ENCODE results near the gene MPPED2.

The MPPED2 gene

DNA sequence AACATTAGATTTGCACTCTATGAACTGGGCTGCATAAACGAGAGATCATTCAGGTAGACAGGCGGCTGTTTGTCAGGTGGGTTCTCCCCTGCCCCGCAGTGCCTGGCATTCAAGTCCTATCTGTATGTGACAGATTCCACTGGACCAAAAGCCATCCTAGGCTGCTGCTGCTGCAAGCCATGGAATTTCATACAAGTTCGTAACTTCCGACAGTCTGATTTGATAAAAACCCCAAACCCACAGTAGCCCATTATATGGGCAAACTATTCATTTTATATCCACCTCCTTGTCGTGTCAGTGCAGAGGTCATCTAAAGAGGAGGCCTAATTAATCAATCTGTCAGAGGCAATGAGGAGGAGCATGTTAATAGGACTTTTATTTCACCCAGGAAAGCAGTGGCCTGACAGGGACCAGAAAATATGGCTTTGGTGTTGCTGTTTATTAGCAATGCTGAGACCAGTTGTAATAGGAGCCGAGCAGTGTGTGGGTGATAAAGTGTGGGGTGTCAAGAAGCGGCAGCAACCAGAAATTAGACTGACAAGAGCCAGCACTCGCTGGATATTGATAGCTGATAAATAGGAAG, 139.0 kb downstream of the MPPED2 start:
- no peak for FAIRE-seq

DNA sequence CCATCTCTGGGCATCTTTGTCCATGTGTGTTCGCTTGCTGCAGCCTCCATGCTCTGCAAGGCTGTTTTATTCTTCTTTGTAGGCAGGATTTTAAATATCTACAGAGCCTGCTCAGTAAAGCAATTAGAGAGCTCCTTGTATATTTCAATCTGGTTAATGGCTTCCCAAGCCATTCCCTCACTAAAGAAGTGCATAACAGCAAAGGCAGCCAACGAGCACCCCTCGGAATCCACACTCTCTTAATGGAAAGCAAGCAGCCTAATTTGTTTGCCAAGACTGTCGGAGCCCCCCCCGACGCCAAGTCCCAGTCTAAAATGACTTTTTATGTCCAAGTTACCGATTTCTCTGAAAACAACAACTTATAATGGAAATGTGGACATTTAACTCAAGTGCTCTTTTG, 139.6 kb downstream of the MPPED2 start:
- no peak for FAIRE-seq

DNA sequence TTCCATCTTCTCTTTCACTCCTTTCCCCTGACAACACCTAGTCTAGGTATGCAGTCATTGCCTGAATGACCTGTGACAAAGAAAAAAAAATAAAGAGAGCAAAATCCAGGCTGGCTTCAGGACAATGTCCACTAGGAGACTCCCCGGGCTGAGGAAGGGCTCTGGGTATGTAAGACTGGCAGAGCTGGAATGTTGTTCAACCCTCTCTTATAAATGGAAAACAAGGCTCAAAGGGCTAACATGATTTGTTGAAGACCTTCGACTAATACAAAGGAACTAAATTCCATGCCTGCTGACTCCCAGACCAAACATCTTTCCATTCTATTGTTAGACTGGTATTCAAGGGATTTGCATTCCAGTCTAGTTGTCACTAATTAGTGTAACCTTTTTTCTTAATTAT, 141.1 kb downstream of the MPPED2 start:
- FAIRE-seq = no peak

DNA sequence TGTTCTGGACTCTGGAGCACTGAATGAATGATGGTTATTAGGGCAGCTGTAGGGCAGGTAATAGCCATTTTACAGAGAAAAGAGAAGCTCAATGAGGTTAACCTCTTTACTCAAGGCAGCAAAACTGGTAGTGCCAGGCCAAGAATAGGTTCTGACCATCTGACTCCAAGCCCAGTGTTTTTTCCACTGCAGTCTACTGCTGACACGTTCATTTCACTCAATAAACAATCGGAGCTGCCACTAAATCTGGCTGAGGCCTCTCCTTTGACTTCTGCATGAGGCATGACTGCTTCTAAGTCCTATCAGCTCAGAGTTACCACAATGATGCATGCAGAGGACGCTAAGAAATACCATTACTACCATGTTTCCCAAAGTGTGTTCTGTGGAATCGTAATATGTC, 145.6 kb downstream of the MPPED2 start:
- no peak for FAIRE-seq

DNA sequence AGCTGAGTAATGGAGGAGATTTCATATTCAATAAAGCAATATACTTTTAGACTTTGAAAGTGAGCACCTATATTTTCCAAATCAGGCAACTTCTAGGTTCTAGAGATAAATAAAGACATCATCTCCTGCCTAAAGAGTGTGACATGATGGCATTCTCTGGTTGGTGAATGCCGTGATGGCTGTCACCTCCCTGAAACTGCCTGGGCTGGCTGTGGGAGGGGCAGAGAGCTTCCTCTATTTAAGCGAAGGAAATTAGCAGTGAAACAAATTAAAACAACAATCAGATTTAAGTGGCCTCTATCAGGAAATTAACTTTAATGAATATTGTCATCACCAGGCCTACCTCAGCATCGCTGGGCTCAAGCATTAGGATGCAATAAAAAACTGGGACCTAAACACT, 149.4 kb downstream of the MPPED2 start:
- FAIRE-seq = no peak

DNA sequence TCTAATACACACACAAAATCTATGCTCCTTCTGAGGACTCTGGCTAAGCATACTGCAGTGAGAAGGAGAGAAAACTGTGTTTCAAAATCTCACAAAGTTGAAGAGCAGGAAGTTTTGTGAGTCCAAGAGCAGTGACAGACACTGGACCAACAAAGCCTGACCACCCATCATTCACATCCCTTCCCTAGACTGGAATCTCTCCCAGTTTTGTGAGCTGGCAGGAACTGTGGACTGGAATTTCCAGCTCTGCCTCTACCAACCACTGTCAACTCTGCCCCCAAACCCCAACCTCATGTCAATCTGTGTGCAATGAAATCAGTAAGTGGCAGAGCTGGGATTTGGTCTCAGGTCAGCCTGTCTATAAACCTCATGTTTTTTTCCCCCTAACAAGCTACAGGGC, 150.7 kb downstream of the MPPED2 start:
- FAIRE-seq = no peak

DNA sequence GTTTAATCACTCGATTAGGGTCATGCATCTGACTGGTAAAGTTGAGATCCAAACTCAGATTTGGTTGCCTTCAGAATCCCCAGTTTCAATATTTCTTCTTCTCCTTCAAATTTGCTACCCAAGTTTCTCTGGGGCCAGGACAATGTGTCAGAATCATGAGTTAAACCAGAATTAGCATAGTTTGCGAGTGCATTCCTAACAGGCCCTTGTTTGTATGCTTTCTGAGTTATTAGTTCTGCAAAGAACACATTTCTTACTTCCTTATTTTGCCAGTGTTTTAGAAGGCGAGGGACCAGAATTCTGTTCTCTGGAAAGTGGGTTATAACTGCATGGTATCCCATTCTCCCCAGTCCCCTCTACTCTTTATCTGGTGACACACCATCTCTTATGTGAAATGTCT, 151.3 kb downstream of the MPPED2 start:
- FAIRE-seq = no peak

DNA sequence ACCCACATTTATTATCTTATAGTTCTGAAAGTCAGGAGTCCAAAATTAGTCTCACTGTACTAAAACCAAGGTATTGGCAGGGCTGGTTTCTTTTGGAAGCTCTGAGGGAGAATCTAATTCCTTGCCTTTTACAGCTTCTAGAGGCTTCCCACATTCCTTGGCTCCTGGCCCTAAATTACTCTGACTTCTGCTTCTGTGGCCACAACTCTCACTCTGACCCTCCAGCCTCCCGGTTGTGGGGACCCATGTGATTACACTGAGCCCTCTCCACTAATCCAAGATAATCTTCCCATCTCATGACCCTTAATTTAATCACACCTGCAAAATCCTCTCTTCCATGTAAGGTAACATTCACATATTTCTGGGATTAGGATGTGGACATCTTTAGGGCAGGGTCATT, 152.3 kb downstream of the MPPED2 start:
- no peak for FAIRE-seq

DNA sequence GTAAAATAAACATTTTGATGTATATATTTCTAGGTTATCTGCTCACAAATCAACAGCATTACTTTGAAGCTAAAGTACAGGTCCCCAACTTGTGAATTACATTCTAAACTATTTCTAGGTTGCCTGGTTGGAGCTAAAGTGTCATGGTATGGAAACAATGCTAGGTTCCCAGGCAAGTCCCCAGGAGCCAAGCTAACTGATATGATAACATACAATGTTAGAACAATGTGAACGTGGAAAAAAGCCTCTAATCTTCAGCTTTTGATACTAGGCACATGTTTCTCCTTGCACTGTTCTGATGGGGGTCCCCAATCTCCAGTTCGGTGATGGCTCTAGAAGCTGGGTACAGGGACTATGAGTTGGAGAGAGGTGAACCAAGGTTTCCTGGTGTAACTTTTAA, 153.4 kb downstream of the MPPED2 start:
- FAIRE-seq = no peak

DNA sequence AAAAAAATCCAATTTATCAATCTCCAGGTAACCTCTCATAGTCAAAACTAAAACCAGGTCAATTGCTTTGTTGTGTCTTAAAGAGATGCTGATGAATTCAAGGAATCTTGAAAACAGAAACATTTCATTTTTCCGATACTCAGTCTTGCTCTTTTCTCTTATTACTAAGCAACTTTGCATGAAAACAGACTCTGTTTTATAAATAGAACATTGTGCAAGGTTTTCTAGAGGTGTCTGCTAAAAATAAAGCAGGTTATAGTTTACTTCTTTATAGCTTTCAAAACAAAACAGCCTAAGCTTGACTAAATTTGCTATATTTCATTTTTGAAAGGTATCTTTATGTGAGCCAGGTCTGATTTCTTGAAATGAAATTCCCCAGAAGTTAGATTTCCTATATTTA, 154.0 kb downstream of the MPPED2 start:
- FAIRE-seq = no peak

DNA sequence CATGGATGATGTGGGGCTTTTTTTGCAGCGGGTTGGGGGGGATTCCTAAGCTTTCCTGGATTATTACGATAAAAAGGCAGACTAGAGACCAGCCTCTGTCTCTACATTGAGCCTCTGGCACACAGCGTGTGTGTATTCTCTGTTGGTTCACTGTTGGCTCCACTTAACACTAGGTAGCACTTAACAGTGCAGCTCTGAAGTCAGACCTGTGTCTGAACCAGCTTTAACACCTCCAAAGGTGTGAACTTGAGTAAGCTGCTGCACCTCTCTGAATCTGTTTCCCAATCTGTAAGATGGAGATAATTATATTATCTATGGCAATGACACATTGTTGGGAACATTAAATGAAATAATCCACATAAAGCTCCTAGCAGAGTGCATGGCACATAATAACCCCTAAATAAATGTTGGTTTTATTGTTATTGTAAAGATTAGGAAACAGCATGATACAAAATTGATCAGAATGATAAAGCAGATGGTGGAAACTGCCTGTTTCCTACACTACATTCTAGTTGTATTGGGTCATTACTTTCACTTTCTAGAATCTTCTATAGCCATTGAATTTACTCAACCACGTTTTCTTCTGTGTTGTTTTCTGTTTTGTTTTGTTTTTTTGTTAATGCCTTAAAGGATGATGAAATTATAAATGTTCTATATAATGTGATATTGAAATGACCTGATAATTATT, 154.9 kb downstream of the MPPED2 start:
- no peak for FAIRE-seq

DNA sequence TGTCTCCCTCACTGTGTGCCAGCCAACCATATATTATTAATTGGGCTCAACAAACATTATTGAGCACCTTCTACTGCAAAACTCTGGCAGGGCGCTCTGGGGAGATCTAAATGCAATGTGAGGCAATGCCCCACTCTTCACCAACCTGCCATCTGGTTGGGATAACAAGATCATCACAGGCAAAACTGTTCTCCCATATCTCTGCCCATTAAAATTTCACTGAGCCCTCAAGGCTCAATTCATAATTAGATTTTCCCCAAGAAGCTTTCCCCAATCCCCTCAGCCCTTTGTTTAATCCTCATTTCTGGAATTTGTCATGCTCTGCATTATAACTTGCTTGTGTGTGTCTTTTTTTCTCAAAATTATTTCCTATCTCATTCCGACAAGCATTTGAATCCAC, 156.6 kb downstream of the MPPED2 start:
- no peak for FAIRE-seq

DNA sequence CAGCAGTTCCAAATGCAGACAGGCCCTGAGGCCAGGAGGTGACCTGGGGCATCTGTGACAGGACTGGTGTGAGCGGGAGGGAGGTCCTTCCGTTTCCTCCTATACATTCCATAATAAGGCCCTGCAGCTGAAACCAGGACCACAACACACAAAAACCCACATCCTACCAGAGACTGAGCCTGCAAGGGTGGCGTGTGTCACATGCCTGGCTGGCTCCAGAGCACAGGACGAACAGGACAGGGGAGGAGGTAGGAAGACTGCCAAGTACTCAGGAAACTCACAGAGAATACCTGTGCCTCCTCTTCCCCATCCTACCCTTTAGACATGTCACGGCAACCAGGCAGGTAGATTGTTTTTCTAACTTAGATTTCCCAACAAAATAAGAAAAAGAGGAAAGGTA, 159.4 kb downstream of the MPPED2 start:
- no peak for FAIRE-seq

DNA sequence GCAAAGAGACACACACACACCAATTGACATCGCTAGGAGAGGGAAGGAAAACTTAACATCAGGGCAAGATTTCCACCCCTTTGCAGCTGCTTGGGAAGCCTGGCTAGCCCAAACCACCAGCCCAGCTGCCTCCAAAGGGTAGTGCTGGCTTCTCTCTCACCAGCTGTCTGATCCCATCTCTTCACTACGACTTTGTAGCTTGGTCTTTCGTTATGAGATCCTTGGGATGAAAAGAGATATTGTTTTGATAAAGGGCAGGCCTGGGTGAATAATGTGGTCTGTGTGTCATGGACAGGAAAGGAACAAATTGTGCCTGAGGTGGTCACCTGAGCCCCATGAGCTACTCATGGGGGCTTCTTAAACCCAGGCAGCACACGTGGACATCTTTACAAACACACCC, 161.3 kb downstream of the MPPED2 start:
- no peak for FAIRE-seq

DNA sequence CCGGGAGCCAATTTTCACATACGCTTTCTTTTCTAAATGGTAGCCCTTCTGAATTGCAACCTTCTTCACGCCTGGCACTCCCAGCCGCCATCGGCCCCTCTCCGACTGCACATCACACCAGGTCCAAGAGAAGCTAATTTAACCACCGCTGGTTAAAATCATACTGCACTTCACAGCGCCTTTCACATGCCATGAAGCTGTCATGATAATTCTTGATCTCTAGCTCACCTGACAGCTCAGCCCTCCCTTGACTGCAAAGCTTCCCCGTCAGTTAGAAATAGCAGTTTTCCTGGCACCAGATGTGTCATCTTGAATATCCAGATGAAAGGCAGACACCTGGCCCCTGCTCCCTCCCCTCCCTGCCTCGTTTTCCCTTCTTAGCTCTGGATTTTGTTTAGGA, 161.8 kb downstream of the MPPED2 start:
- no peak for FAIRE-seq

DNA sequence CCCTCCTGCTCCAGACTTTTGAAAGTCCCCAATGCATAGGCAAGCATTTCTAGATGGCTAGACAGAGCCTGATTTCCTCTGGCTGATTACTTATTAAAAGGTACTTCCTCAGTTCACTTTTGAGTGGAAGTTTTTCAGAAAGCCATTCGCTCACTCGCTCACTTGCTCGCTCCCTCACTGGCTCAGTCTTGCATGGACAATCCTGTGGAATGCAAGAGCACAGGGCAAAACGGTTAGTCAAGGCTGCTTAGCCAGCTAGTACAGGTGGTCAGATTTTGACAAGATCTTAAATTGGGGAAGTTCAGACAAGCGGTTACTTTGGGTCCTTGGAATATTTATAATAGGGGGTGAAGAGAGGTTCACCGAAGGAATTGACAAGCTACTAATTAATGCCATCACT, 162.3 kb downstream of the MPPED2 start:
- FAIRE-seq = no peak

DNA sequence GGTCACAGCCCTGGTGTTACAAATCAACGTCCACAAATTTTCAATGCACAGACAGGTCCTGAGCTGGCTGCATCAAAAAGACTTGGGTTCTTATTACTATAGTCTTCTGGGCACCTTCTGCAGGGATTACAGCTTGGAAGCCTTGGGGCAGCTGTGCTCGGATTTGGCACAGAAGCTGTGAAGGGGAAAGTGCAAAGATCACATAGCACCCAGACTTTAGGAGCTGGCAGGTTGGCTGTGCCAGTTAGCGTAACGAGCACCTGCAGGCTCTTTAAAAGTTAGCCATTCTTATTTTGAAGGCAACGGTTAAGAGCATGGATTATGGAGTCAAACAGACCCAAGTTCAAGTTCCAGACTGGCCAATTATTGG, 162.9 kb downstream of the MPPED2 start:
- no peak for FAIRE-seq

DNA sequence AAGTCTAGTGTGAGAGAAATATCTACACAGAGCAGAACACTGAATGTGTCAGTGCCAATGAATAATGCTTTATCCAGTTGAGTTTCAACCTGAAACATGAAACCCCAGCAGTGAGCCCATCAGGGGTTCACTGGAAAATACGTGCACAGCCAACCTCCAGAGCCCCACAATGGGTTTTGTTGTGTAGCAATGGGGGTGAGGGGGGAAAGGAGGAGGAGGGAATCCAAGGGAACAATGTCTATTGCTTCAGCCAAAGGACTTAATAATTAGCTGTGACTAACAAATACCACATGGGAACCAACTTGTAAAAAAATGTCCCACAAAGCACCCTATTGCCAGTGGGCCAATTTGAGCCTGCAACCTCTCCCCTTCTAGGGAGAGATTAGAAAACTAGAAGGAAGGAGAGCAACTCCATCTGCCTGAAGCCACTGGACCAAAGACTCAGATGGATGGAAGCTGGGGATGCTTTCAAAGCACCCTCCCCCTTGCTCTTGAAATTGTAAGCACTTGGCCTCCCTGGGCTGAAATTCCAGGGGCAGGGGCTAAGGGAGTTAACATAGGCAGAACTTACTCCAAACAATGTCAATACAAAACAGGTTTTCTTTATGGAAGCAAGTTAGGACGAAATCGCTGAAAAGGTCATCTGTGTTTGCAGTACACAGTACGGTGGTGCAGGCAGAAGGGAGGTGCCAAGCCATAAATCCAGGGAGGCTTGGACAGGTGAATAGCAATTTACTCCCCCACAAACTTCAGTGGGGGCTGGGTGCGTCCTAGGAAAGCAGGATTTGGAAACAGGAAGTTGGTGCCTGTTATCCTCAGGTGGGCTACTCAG, 163.5 kb downstream of the MPPED2 start:
- FAIRE-seq = no peak

DNA sequence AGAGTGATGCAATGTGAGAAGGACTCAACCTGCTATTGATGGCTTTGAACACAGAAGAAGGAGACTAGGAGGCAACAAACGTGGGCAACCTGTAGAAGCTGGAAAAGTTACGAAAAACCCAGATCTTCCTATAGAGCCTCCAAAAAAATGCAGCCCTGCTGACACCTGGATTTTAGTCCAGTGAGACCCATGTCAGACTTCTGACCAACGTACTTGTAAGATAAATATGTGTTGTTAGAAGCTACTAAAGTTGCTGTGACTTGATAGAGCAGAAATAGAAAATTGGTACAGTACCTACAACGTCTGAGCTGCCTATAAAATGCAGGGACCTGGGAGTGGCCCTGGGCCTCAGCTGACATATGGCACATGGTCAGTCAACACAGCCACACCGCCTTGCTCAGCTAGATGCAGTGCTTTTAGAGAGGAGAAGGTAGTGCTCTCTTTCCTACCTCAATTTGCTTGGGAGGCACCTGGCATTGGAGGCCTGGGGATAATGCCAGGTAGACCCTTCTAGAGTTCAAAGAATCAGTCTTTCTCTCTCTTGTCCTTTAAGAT, 165.8 kb downstream of the MPPED2 start:
- no peak for FAIRE-seq

DNA sequence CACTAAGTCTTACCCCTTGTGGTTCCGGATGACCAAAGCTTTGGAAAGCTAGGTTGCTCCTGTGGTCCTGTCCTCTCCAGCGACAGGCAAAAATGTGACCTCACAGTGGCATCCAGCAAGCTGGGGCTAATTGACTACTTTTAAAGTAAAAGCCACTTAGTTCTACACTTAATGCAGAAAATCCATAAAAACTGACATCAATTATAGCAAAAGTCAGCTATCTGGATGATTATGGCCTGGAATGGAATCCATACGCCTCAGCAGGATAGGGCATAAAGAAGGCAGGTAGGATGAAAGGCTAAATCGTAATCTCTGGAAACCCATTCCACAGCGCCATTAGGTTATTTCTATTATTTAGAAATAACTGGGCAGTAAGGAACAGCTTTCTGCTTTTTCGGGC, 171.3 kb downstream of the MPPED2 start:
- FAIRE-seq = no peak

DNA sequence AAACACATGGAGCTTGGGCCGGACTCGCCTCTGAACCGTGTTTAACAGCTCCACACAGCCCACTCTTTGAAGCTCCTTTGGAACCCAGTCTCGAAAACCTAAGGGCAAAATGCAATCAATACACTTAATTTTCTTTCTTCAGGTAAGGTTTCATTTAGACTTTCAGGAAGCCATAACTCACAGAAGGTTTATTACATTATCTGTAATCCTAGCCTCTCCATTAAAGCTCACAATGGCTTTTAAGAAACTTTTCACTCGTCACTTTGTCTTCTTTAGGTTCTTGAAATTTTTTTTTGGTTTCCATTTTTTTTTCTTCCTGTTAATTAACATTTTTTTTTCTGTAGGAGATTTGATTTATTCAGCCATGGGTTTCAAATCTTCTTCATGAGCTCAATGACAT, 171.9 kb downstream of the MPPED2 start:
- no peak for FAIRE-seq

DNA sequence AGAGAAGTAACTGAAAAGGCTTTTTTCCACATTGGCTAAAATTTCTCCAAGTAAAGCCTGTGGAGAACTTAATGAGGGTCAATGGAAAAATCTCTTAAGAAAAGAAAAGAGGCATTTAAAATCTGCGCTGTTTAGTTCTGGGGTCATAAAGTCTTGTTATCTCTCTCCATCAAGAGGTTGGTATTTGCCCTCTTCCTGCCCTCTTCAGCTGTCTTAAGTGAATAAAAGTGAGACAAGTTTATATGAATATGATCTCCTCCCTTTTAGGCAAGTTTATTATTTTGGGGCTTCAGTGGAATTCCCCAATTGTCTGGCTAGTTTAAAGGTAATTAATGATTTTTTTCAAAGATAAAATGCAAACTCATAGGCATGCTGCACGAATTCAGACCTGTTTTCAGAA, 173.6 kb downstream of the MPPED2 start:
- FAIRE-seq = no peak

DNA sequence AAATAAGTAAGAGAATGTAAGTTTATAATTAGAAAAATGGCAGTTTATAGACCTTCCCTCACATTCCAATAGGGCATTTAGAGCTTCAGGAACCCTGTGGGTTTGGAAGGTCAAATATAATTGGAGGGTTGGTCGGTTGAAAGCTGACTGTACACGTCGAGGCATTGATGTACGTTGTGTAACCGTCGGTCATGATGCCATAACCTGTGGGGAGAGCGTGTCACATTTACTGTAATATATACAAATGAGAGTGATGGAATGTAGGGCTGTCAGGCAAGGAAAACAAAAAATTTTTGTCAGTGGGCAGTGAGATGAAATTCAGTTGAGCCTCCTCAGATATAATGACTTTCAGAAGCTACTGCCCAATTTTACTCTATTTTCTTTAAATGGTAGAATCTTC, 174.8 kb downstream of the MPPED2 start:
- no peak for FAIRE-seq
